Measurements from ENCODE around the gene DDHD1.

- TF ChIP-seq CTCF (optimal IDR thresholded peaks at IDR 0.05 in 1 of 3, IDR thresholded peaks at IDR 0.05 in 1 of 3, conservative IDR thresholded peaks at IDR 0.05 in 1 of 3; ENCODE audit: extremely low read depth in 1 of 3, insufficient read depth in 2 of 3, low read length in 3 of 3) (no peak), EZH2 (IDR thresholded peaks at IDR 0.05; ENCODE audit: low read length) (no peak)
Measured at GRCh38 chr14:53113989-53114388, 39.1 kb downstream of the DDHD1 start.
